HEK293T (cell line): ENCODE results near the gene XKR7.

Experiments
- ARNT ChIP-seq: fragments of 450-650 bp; IDR thresholded peaks from 2 replicates; pipeline ENCODE4 v1.6.1; 2017; ENCODE audit warnings: mild to moderate bottlenecking
- BHLHE40 ChIP-seq: fragments of 450-650 bp; IDR thresholded peaks from 2 replicates; pipeline ENCODE4 v1.6.1; 2016; ENCODE audit warnings: mild to moderate bottlenecking, moderate library complexity, borderline replicate concordance
- CTBP1 ChIP-seq: fragments of 450-650 bp; IDR thresholded peaks from 2 replicates; pipeline ENCODE4 v1.6.1; 2016; ENCODE audit warnings: borderline replicate concordance
- ELF4 ChIP-seq: fragments of 450-650 bp; IDR thresholded peaks from 2 replicates; pipeline ENCODE4 v1.6.1; 2017; ENCODE audit warnings: antibody characterized with exemption
- FOXK2 ChIP-seq: fragments of 450-650 bp; IDR thresholded peaks from 2 replicates; pipeline ENCODE4 v1.6.1; 2016; ENCODE audit warnings: mild to moderate bottlenecking
- HDGF ChIP-seq: fragments of 450-650 bp; IDR thresholded peaks from 2 replicates; pipeline ENCODE4 v1.6.1; 2017; ENCODE audit warnings: antibody characterized with exemption, borderline replicate concordance
- NFRKB ChIP-seq: fragments of 450-650 bp; IDR thresholded peaks from 2 replicates; pipeline ENCODE4 v1.6.1; 2016; ENCODE audit warnings: mild to moderate bottlenecking, moderate library complexity
- SP1 ChIP-seq: fragments of 450-650 bp; IDR thresholded peaks from 2 replicates; pipeline ENCODE4 v1.6.1; 2017
- TARDBP ChIP-seq: fragments of 450-650 bp; IDR thresholded peaks from 2 replicates; pipeline ENCODE4 v1.6.1; 2016

GRCh38 chr20:32051720-32052089 is 83.8 kb downstream of the XKR7 start:
- TF ChIP-seq SP1 (no peak), NFRKB (no peak), TARDBP (no peak), CTBP1 (no peak), BHLHE40 (no peak), ARNT (no peak), FOXK2 (no peak), ELF4 (no peak), HDGF (no peak)
